Embryonic facial prominence (tissue), 1 donor: ENCODE results near the gene RIOX2.

ENCODE experiments used
- DNase-seq: peaks from one replicate; pipeline ENCODE4 v3.0.0-alpha.2; 2016; ENCODE audit errors: extremely low spot score

The RIOX2 gene

DNA sequence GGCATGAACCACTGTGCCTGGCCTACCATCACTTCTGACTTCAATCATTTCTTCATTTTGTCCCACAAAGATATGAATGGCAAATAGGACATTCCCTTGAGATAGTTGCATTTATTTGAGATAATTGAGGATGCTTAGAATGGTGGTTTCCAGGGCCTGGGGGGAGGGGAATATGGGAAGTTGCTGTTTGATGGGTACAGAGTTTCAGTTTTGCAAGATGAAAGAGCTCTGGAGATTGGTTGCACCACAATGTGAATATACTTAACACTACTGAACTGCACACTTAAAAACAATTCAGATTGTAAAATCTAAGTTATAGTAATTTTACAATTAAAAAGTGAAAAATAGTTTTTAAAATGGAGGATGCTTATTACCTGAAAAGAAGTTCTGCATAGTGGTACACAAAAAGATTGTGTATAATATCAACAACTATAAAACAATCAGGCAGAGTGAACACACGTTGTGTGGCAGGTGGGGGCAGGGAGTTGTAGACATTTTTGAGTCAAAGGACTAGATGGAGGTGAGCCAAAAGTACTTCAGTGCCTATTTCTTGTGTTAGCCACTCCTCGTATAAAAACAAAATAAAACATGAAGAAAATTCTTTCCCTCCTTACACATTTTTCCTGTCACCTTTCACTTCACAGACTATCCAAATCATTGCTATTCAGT, 18.5 kb upstream of the RIOX2 start:
- no peak for DNase-seq

DNA sequence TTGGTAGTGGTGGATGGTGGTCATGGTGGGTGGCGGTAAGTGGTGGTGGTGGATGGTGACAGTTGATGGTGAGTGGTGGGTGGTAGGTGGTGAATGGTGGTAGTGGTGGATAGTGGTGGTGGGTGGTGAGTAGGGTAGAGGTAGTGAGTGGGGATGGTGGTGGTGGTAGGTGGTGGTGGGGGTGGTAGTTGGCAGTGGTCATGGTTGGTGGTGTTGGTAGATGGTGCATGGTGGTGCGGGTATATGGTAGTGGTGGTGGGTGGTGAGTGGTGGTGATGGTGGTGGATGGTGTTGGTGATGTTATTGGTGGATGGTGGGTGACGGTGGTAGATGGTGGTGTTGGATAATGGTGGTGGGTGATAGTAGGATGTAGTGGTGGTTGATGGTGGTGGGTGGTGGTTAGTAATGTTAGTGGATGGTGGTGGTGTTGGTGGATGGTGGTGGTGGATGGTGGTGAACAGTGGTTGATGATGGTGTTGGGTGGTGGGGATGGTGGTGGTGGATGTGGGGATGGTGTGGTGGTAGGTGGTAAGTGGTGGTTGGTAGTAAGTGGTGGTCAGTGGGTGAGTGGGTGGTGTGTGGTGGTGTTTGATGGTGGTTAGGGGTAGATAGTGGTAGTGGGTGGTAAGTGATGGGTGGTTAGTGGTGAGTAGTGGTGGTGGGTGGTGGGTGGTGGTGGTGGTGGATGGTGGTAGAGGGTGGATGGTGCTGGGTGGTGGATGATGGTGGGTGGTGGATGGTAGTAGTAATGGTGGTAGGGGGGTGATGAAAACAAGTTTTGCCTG, 16.7 kb upstream of the RIOX2 start:
- DNase-seq: no peak

DNA sequence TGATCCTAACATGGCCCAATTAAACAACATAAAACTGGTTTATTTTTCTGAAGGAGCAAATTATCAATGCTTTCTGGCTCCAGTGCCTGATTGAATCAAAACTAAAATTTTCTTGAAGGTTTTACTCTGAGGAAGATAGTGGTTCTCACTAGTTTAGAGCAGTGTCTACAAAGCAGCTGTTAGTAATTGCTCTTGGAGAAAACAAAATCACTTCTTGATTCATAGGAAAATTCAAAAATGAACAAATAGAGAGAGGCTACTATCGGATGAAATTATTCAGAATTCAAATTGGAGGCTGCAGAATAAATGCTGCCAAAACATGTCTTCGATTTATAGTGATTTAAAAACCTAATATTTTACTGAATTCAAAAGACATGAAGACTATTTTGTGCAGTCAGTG, 15.1 kb upstream of the RIOX2 start:
- DNase-seq: no peak

DNA sequence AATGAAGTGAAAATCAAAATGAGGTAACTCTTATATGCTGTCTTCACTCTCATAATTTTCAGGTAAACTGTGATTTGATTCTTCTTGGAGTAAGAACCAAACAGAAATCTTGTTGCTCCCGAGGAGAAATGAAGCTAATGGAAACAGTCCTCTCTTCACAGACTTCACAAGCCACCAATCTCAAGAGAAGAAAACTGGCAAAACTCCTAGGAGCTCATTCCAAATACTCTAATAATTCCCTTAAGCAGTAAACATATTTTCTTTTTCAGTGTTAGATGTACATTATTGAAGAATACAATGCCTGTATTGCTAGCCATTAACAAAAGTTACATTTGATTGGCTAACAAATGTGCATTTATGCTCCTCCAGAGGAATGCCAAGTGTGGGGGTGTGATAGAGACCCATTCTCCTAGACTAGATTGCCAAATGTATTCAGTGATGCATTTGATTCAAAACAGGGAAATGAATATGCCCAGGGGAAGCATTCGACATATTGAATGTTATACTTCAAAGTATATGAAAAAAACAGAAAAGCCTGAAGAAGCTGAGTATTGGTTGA, 11.8 kb upstream of the RIOX2 start:
- DNase-seq: no peak

- no peak for DNase-seq
Measured at GRCh38 chr3:97981886-97982285, 9.7 kb upstream of the RIOX2 start.

DNA sequence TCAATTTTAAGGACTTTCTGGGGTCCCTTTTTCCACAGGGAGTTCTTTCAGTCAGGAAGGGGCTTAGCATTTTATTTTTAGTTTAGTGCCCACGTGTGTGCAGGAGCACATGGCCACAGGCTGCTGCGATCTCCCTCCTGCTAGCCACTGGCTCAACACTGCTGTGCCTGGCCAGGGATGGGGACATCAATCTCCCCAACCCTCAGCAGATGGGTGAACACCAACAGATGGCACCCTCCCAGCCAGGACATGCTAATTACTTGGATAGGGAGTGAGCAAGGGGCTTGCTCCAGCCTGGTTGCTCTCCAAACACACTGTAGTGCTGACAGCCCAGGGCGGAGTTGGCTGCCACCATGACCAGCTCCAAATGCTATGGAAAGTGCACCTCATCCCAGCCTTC, 7.4 kb upstream of the RIOX2 start:
- no peak for DNase-seq

- no peak for DNase-seq
Measured at GRCh38 chr3:97975466-97975865, 3.2 kb upstream of the RIOX2 start.

GRCh38 chr3:97974996-97975395, 2.8 kb upstream of the RIOX2 start:
- DNase-seq: no peak

GRCh38 chr3:97972976-97973375, 745 bp upstream of the RIOX2 start:
- no peak for DNase-seq

DNA sequence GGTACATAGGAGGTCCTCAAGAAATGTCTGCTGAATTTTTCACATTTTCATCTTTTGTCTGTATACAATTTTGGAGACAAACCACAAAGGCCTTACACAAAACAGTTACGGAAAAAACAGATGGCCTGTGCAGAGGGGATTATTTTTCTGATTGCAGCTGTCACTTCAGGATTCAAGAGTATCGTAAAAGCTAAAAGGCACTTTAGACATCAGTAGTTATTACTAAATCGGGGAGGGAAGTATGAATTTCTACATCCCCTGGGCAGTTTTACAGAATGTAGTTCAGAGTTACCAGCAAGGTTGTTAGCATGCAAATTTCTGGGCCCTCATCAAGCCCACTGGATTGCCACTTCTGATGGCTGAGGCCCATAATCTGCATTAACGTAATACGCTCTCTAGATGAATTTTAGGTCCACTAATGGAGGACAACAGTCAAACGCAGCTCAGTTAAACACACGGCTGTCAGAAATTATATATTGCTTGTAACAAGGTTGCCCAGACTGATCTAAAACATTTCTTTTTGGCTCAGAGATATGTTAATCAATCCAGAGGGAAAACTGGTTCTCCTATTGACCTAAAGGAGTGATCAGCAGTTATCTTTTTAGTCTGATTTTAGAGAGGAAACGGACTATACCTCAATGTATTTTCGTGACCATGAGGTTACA, 1.1 kb downstream of the RIOX2 start:
- DNase-seq: no peak

DNA sequence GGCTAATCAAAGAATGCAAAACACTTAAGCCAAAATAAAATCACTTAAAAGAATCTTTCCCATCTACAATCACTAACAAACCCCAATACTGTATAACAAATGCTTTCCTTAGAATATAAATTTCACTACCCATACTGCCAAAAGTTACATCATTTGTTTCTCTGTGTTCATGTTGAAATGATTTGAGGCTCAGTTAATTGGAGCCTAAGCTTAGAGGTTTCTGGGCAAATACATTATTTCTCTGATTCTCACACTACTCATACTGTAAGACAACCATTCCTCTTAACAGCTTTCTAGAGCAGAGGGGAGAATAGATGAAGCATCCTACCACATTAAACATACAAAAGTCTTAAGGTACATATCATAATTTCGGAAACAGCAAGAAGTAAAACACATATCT, 2.1 kb downstream of the RIOX2 start:
- DNase-seq: no peak

- DNase-seq: no peak
Measured at GRCh38 chr3:97969541-97969940, 2.7 kb downstream of the RIOX2 start.

- no peak for DNase-seq
Measured at GRCh38 chr3:97968376-97968775, 3.9 kb downstream of the RIOX2 start.

DNA sequence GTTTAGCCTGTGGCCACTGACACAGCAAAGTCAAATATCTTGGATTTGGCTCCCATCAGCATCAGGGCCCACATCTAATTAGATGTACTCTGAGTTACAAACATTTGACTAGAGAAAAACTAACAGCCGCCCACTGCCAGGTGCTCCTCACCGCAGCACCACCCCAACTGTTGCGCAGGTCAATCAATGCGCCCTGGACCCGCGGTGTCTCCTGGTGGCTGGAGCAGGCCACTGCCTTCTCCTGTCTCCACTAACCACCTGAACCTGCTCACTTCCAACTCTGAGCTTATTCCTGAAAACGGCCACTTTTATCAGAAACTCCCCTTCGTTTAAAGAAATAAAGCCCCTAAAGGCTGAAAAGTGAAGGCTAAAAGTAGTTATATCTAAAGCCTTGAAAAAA, 4.3 kb downstream of the RIOX2 start:
- no peak for DNase-seq

GRCh38 chr3:97960993-97961766, 11.1 kb downstream of the RIOX2 start:
- DNase-seq: peak; percentile 80

- no peak for DNase-seq
Measured at GRCh38 chr3:97960551-97960950, 11.7 kb downstream of the RIOX2 start.

- no peak for DNase-seq
Measured at GRCh38 chr3:97959872-97960271, 12.4 kb downstream of the RIOX2 start.

DNA sequence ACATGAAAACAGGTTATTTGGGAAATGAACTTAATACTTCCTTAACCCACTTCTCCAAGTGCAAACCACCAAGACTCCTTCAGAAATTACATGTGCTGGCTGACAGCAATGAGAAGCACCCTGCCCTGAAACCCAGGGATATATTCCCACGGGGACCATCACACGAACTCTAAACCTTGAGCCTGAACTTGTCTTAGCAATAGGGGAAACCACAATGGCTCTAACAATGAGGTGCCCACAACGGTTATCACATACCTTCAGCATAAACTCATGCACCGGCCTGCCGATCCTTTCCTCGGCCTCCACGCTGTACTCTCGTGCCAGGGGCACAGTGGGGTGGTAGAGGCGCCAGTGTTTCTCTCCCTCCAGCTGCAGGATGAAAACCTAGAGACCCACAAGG, 13.4 kb downstream of the RIOX2 start:
- no peak for DNase-seq

DNA sequence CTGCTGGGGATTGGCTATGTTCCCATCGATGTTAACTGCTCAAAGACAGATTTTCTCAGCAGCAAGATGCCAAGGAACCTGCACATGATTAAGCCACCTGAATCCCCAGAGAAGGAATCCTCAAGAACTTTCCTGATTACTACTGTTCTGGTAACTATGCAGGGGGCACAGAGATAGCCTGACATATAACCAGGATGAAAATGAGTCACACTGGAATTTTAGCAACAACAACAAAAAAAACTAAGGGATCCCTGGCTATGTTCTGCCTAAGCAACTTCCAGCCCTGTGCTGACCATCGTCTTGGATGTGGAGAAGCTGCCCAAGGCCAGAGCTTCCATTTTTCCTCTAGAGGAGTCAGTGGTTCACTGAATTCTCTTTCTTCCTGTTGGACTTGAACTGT, 13.8 kb downstream of the RIOX2 start:
- DNase-seq: no peak

GRCh38 chr3:97957617-97958311, 14.5 kb downstream of the RIOX2 start:
- no peak for DNase-seq

DNA sequence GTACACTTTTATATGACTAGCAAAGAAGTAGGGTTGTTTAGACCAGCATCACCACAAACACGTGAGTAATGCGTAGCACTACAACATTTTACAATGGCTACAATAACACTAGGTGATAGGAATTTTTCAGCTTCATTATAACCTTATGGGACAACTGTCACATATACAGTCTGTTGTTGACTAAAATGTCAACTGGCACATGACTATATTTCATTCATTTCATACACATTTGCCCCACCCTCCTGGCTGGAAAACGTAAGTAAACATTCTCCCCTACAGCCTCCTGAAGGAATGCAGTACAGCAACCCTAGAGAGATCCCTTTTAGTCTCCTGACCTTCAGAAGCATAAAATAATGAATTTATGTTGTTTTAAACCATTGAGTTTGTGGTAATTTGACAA, 16.2 kb downstream of the RIOX2 start:
- DNase-seq: no peak
